ENCODE results near the gene OPN3.
A peak's percentile ranks its signal among the peaks of the same experiment; 100 is the strongest.
"Not testable (repeated sequence)": the region's sequence is repeated elsewhere in the genome, so short reads cannot be mapped to it uniquely, and the experiment has no call there.

OPN3 gene

GRCh38 chr1:241640149-241640866 lies at the start of gene OPN3, which contains the start of gene CHML:
TSS of gene OPN3 (minus strand) at chr1:241640369. CDS start at chr1:241640254, 115 bp downstream.
TSS of gene CHML (minus strand) at chr1:241640369. CDS start at chr1:241635766, 4,603 bp downstream.
- DNase-seq (ENCODE audit: low spot score) = peak; percentile 88

- peak; percentile 30 for DNase-seq (ENCODE audit: low spot score)
Measured at GRCh38 chr1:241688940-241689368, 48.8 kb upstream of the OPN3 start.

- no peak for DNase-seq (ENCODE audit: low spot score)
Measured at GRCh38 chr1:241684108-241684507, 43.9 kb upstream of the OPN3 start.

GRCh38 chr1:241682921-241683320 lies 42.8 kb upstream of the OPN3 start:
- DNase-seq (ENCODE audit: low spot score) = no peak

- DNase-seq (ENCODE audit: low spot score) = not testable (repeated sequence)
Measured at GRCh38 chr1:241681861-241682448, 41.8 kb upstream of the OPN3 start.

- DNase-seq (ENCODE audit: low spot score) = no peak
Measured at GRCh38 chr1:241679961-241680360, 39.8 kb upstream of the OPN3 start.

- DNase-seq (ENCODE audit: low spot score) = no peak
Measured at GRCh38 chr1:241679404-241679803, 39.2 kb upstream of the OPN3 start.

GRCh38 chr1:241678536-241678935 lies 38.4 kb upstream of the OPN3 start:
- DNase-seq (ENCODE audit: low spot score) = no peak

- DNase-seq (ENCODE audit: low spot score) = no peak
Measured at GRCh38 chr1:241677201-241677600, 37.0 kb upstream of the OPN3 start.

GRCh38 chr1:241675983-241676382 lies 35.8 kb upstream of the OPN3 start:
- no peak for DNase-seq (ENCODE audit: low spot score)

GRCh38 chr1:241674805-241675384 lies 34.7 kb upstream of the OPN3 start:
- DNase-seq (ENCODE audit: low spot score) = no peak

- no peak for DNase-seq (ENCODE audit: low spot score)
Measured at GRCh38 chr1:241672301-241672700, 32.1 kb upstream of the OPN3 start.

GRCh38 chr1:241666419-241666818 lies 26.2 kb upstream of the OPN3 start:
- DNase-seq (ENCODE audit: low spot score) = no peak

GRCh38 chr1:241660424-241660972 lies 20.3 kb upstream of the OPN3 start:
- no peak for DNase-seq (ENCODE audit: low spot score)

GRCh38 chr1:241659016-241659415 lies 18.8 kb upstream of the OPN3 start:
- not testable (repeated sequence) for DNase-seq (ENCODE audit: low spot score)

- no peak for DNase-seq (ENCODE audit: low spot score)
Measured at GRCh38 chr1:241658081-241658793, 18.1 kb upstream of the OPN3 start.

- DNase-seq (ENCODE audit: low spot score) = no peak
Measured at GRCh38 chr1:241654641-241655040, 14.5 kb upstream of the OPN3 start.

- no peak for DNase-seq (ENCODE audit: low spot score)
Measured at GRCh38 chr1:241654019-241654418, 13.8 kb upstream of the OPN3 start.

GRCh38 chr1:241652012-241652411 lies 11.8 kb upstream of the OPN3 start, which contains the start of gene WDR64:
TSS of gene WDR64 (plus strand) at chr1:241652281. CDS start at chr1:241652485, 204 bp downstream.
- no peak for DNase-seq (ENCODE audit: low spot score)

- no peak for DNase-seq (ENCODE audit: low spot score)
Measured at GRCh38 chr1:241648159-241648558, 8.0 kb upstream of the OPN3 start.

GRCh38 chr1:241647658-241648057 lies 7.5 kb upstream of the OPN3 start:
- DNase-seq (ENCODE audit: low spot score) = no peak

- DNase-seq (ENCODE audit: low spot score) = no peak
Measured at GRCh38 chr1:241646201-241646600, 6.0 kb upstream of the OPN3 start.

Measured in COLO829 (cell line).